Small intestine (tissue), 7 donors: ENCODE measurements around the gene VPS54. TPM values are rescaled to one million over a fixed set of nuclear protein-coding genes. Genes with fewer than 3 reads are reported as not detected.

Experiments used
- DNase-seq, 2 donors: peaks; one replicate each; pipeline versions ENCODE4 v3.0.0 to v3.0.0-alpha.2; 2013
- FAIRE-seq: peaks from 2 replicates; lab custom pipeline; 2012; peaks lifted over from hg19 to GRCh38; lab: Jason Lieb, UNC
- H3K27ac ChIP-seq, 3 donors: one replicate each; pipeline ENCODE4 v1.5.1; 2013; ENCODE audit warnings: low read length in 2 of 3, mild to moderate bottlenecking in 2 of 3, control low read depth in 1 of 3, inconsistent platforms in 1 of 3, low read depth in 1 of 3, moderate library complexity in 1 of 3
- H3K27me3 ChIP-seq, 3 donors: one replicate each; pipeline ENCODE4 v1.6.1; 2013; ENCODE audit warnings: low read length in 3 of 3, inconsistent platforms in 1 of 3; ENCODE audit not compliant: control insufficient read depth in 3 of 3, insufficient read depth in 3 of 3
- H3K36me3 ChIP-seq, 3 donors: one replicate each; pipeline ENCODE4 v1.6.1; 2013; ENCODE audit warnings: low read length in 3 of 3, inconsistent platforms in 1 of 3, low read depth in 1 of 3, mild to moderate bottlenecking in 1 of 3, moderate library complexity in 1 of 3; ENCODE audit not compliant: control insufficient read depth in 3 of 3, insufficient read depth in 2 of 3
- H3K4me1 ChIP-seq, 3 donors: one replicate each; pipeline ENCODE4 v1.6.1; 2013; ENCODE audit warnings: low read length in 2 of 3, inconsistent platforms in 1 of 3, low read depth in 1 of 3, mild to moderate bottlenecking in 1 of 3, moderate library complexity in 1 of 3; ENCODE audit not compliant: control insufficient read depth in 3 of 3, insufficient read depth in 2 of 3
- H3K4me3 ChIP-seq, 3 donors: one replicate each; pipeline ENCODE4 v1.5.1; 2013; ENCODE audit warnings: low read length in 3 of 3, control low read depth in 1 of 3, inconsistent platforms in 1 of 3, low read depth in 1 of 3, mild to moderate bottlenecking in 1 of 3, moderate library complexity in 1 of 3
- H3K9me3 ChIP-seq, 2 donors: one replicate each; pipeline ENCODE4 v1.6.1; 2013; ENCODE audit warnings: low read depth in 1 of 2, low read length in 1 of 2; ENCODE audit not compliant: control insufficient read depth in 2 of 2, insufficient read depth in 1 of 2
- WGBS, 3 donors: extraction: QIAGEN DNeasy Blood & Tissue Kit; methylation state at CpG; one replicate each; pipeline ENCODE4 v1.1.7; 2013; 5-methylcytosine and 5-hydroxymethylcytosine counted together
- polyA plus RNA-seq, 4 donors: library from polyadenylated mRNA; stranded (reverse) in 3 of 4; unstranded in 1 of 4; fragments of 200-250 nt in 3 of 4; fragments of 120-200 nt in 1 of 4; gene quantifications; one replicate each; pipeline versions ENCODE4 v1.2.1 to v1.2.3, GENCODE V29; 2013
- donor health status: healthy with polysubstance abuse.
- donor health status: control.
- donor health status: control.
- donor health status: Bipolar disorder and iron deficiency.
- donor health status: healthy.

VPS54 gene
- polyA plus RNA-seq, 4 donors = 12.3 to 30.4 (median 17.6) TPM

DNA sequence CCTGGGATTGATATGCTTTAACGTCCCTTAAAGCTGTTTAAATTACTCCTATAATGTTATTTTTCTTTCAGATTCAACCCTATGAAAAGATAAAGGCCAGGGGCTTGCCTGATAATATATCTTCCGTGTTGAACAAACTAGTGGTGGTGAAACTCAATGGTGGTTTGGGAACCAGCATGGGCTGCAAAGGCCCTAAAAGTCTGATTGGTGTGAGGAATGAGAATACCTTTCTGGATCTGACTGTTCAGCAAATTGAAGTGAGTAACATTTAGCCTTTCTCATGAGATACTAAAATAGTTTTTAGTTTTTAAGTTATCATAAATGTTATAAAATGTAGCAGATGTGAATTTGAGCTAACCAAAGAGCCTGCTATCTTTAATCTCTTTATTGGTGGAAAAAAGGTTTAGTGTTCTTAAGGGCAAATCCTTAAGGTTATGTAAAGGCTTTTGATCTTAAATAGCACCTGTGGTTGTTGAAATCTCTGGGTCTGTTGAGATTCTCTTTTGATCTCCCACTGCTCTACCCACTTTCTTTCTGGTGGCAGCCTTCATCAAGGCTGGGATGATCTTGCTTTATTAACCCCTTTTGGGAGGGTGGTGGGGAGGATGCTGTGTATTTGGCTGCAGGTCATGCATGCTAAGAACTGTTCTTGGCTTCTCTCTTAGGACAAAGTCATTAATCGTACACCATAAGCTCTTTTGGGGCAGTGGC lies 136.7 kb downstream of the VPS54 start:
- no peak overlapping the region for H3K27ac ChIP-seq
- FAIRE-seq = no peak
- H3K9me3 ChIP-seq = no peaks in the 10 kb centered on the region
- no peaks in the 10 kb centered on the region for H3K4me1 ChIP-seq
- WGBS, 3 donors = 84 to 91% (median 85%) methylated on average over 3 of the region's 3 CpGs
- peaks cover 9 to 25% (median 16%) of the 10 kb centered on the region in 3 donors for H3K36me3 ChIP-seq
- H3K27me3 ChIP-seq = no peaks in the 10 kb centered on the region
- DNase-seq = no peak
- H3K4me3 ChIP-seq = no peak overlapping the region

DNA sequence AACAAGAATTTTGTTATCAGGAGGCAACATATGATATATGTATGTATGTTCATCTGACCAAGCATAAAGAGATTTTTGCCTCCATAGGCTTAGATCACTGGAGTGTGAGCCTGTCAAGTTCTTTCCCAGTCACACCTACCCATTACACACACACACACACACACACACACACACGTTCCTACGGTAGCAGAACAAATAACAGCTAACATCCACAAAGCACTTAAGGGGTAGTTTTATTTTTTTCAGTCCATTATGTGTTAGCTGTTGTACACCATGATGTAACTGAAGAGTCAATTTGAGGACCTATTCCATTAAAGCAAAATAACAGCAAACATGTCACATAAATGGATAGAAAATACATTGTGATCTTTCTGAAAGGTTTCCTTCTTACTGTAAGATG lies 138.0 kb downstream of the VPS54 start:
- FAIRE-seq (no peak), DNase-seq (no peak)
- H3K4me1 ChIP-seq = no peaks in the 10 kb centered on the region
- no peaks in the 10 kb centered on the region for H3K9me3 ChIP-seq
- no peak overlapping the region for H3K27ac ChIP-seq
- H3K36me3 ChIP-seq = peaks cover 5 to 16% (median 10%) of the 10 kb centered on the region in 3 donors
- no peaks in the 10 kb centered on the region for H3K27me3 ChIP-seq
- WGBS, 3 donors = 84 to 88% (median 87%) methylated on average over 2 of the region's 2 CpGs
- no peak overlapping the region for H3K4me3 ChIP-seq

- Histone ChIP-seq H3K4me3 (no peak overlapping the region), H3K9me3 (no peaks in the 10 kb centered on the region), H3K4me1 (no peaks in the 10 kb centered on the region), H3K36me3 (peaks cover 4 to 14% (median 10%) of the 10 kb centered on the region in 3 donors), H3K27me3 (no peaks in the 10 kb centered on the region), H3K27ac (no peak overlapping the region)
- FAIRE-seq (no peak), DNase-seq (no peak)
- 73 to 98% (median 83%) methylated on average over 4 of the region's 4 CpGs for WGBS, 3 donors
These were observed 138.6 kb downstream of the VPS54 start for GRCh38 chr2:63880625-63881024.

GRCh38 chr2:63879876-63880433 lies 139.3 kb downstream of the VPS54 start:
- 90 to 100% (median 95%) methylated on average over 2 of the region's 2 CpGs for WGBS, 3 donors
- Histone ChIP-seq H3K4me1 (no peaks in the 10 kb centered on the region), H3K27me3 (no peaks in the 10 kb centered on the region), H3K27ac (no peak overlapping the region), H3K9me3 (no peaks in the 10 kb centered on the region), H3K36me3 (peaks cover 4 to 11% (median 10%) of the 10 kb centered on the region in 3 donors), H3K4me3 (no peak overlapping the region)
- FAIRE-seq (no peak), DNase-seq (no peak)

- FAIRE-seq (no peak), DNase-seq (no peak)
- no peak overlapping the region for H3K27ac ChIP-seq
- WGBS, 3 donors = 61 to 82% (median 76%) methylated on average over 1 of the region's 1 CpG
- peaks cover 4 to 17% (median 7%) of the 10 kb centered on the region in 3 donors for H3K36me3 ChIP-seq
- no peak overlapping the region for H3K4me3 ChIP-seq
- no peaks in the 10 kb centered on the region for H3K4me1 ChIP-seq
- H3K27me3 ChIP-seq = no peaks in the 10 kb centered on the region
- H3K9me3 ChIP-seq = peaks cover 0 to 12% of the 10 kb centered on the region in 2 donors
These were observed 140.7 kb downstream of the VPS54 start for GRCh38 chr2:63878486-63878885.

- H3K27ac ChIP-seq = no peak overlapping the region
- no peaks in the 10 kb centered on the region for H3K4me1 ChIP-seq
- DNase-seq (no peak), FAIRE-seq (no peak)
- H3K9me3 ChIP-seq = peaks cover 0 to 14% of the 10 kb centered on the region in 2 donors
- H3K36me3 ChIP-seq = peaks cover 0 to 17% (median 8%) of the 10 kb centered on the region in 3 donors
- no peak overlapping the region for H3K4me3 ChIP-seq
- H3K27me3 ChIP-seq = no peaks in the 10 kb centered on the region
- WGBS, 3 donors = 82 to 86% (median 86%) methylated on average over 5 of the region's 5 CpGs
These were observed 142.9 kb downstream of the VPS54 start for GRCh38 chr2:63876311-63876710.

GRCh38 chr2:63875559-63876245 lies 143.5 kb downstream of the VPS54 start:
- DNase-seq (no peak), FAIRE-seq (no peak)
- 90 to 95% (median 93%) methylated on average over 3 of the region's 3 CpGs for WGBS, 3 donors

DNA sequence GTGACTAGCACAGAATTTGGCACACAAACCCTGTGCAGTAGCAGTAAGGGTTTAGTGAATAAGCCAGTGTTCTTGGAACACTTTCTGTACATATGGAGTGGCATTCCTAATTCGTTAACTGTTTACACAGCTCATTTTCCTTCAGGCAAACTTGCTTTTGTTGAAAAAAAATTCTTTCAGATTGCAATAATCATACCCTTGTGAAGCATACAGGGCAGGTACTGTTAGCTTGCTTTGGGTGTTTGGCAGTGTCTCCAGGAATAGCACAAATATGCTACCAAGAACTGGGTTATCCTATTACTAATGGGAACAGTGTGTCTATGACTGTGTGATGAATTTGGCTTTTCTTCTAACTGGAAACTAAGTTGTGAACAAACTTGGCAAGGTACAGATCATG lies 144.1 kb downstream of the VPS54 start:
- Histone ChIP-seq H3K36me3 (peaks cover 0 to 17% (median 6%) of the 10 kb centered on the region in 3 donors), H3K9me3 (peaks cover 0 to 14% of the 10 kb centered on the region in 2 donors), H3K27ac (no peak overlapping the region), H3K4me3 (no peak overlapping the region), H3K27me3 (no peaks in the 10 kb centered on the region), H3K4me1 (no peaks in the 10 kb centered on the region)
- DNase-seq (no peak), FAIRE-seq (no peak)
- WGBS, 3 donors = 78 to 95% (median 87%) methylated on average over 1 of the region's 1 CpG

More at GRCh38 chr2:63875559-63876245, 143.5 kb downstream of the VPS54 start:
- peaks cover 0 to 17% (median 8%) of the 10 kb centered on the region in 3 donors for H3K36me3 ChIP-seq
- H3K27me3 ChIP-seq = no peaks in the 10 kb centered on the region
- peaks cover 0 to 14% of the 10 kb centered on the region in 2 donors for H3K9me3 ChIP-seq
- H3K4me3 ChIP-seq = no peak overlapping the region
- H3K4me1 ChIP-seq = no peaks in the 10 kb centered on the region
- no peak overlapping the region for H3K27ac ChIP-seq
